ENCODE measurements around the gene ADAP2.

GRCh38 chr17:30922235-30923030 is 688 bp downstream of the ADAP2 start:
- TF ChIP-seq POLR2AphosphoS5 (IDR thresholded peaks at IDR 0.05; ENCODE audit: borderline replicate concordance, low read depth, low read length): no peak
- TF ChIP-seq EZH2 (IDR thresholded peaks at IDR 0.05): peak; percentile 45
- no peak for TF ChIP-seq FOXP2 (optimal IDR thresholded peaks at IDR 0.05; ENCODE audit: control extremely low read depth, extremely low read length, insufficient read depth)
